HG02884 (cell line): ENCODE results near the gene ICAM4.
A peak's percentile ranks its signal among the peaks of the same experiment; 100 is the strongest.
"Not testable (repeated sequence)": the region's sequence is repeated elsewhere in the genome, so short reads cannot be mapped to it uniquely, and the experiment has no call there.

ENCODE experiments used
- ATAC-seq: cut with Tn5 transposase; IDR thresholded peaks from one replicate; pipeline ENCODE4 v1.9.1; 2021; ENCODE audit warnings: mild to moderate bottlenecking, moderate library complexity; ENCODE audit not compliant: unreplicated experiment

ICAM4 gene, protein sequence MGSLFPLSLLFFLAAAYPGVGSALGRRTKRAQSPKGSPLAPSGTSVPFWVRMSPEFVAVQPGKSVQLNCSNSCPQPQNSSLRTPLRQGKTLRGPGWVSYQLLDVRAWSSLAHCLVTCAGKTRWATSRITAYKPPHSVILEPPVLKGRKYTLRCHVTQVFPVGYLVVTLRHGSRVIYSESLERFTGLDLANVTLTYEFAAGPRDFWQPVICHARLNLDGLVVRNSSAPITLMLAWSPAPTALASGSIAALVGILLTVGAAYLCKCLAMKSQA

DNA sequence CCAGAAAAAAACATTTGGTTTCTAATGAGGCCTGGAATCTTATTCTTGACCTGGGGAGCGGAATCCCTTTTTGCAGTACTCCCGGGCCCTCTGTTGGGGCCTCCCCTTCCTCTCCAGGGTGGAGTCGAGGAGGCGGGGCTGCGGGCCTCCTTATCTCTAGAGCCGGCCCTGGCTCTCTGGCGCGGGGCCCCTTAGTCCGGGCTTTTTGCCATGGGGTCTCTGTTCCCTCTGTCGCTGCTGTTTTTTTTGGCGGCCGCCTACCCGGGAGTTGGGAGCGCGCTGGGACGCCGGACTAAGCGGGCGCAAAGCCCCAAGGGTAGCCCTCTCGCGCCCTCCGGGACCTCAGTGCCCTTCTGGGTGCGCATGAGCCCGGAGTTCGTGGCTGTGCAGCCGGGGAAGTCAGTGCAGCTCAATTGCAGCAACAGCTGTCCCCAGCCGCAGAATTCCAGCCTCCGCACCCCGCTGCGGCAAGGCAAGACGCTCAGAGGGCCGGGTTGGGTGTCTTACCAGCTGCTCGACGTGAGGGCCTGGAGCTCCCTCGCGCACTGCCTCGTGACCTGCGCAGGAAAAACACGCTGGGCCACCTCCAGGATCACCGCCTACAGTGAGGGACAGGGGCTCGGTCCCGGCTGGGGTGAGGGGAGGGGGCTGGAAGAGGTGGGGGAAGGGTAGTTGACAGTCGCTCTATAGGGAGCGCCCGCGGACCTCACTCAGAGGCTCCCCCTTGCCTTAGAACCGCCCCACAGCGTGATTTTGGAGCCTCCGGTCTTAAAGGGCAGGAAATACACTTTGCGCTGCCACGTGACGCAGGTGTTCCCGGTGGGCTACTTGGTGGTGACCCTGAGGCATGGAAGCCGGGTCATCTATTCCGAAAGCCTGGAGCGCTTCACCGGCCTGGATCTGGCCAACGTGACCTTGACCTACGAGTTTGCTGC is at the start of gene ICAM4:
Gene ICAM4, plus strand, starts transcription at position 153 of the 935 bp plus-strand sequence. Its CDS starts 58 bp downstream, at position 211.
- no peak for ATAC-seq

DNA sequence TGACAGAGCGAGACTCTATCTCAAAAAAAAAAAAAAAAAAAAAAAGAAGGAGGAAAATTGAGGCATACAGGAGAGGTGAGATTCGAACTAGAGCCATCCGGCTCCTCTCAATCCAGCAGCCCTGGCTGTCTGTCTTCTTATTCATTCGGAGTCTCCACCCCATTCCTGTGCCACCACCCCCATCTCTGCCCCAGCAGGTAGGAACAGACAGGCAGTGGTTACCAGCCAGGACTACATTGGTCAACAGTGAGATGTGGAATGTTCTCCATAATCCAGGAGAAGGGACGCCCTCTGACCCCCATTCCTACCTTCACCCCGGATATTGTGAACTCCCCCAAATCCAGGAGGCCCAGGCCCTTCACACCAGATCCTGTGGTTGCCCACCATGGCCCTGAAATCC is 49.1 kb upstream of the ICAM4 start:
- no peak for ATAC-seq

DNA sequence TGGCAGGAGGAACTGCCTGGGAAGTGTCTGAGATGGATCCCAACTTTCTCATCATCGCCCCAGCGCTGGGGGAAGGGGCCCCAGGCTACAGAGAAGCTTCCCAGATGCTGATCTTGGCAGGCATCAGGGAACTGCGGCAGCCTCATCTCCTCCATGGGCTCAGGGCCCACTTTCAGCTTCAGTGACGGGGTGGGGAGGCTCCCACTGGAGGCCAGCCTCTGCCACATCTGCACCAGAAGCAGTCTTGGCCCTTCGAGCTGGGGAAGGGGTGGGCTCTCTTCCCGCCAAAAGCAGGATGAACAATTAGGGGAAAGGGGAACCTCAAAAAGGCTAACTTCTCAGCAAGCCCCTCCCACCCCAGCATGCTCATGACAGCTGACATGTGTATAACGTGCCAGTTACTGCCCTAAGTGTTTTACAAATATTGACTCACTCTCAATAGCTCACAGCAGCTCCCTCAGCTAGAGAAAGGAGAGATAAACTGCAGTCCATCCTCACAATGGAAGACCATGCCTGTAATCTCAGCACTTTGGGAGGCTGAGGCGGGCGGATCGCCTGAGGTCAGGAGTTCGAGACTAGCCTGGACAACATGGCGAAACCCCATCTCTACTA is 48.5 kb upstream of the ICAM4 start:
- no peak for ATAC-seq

DNA sequence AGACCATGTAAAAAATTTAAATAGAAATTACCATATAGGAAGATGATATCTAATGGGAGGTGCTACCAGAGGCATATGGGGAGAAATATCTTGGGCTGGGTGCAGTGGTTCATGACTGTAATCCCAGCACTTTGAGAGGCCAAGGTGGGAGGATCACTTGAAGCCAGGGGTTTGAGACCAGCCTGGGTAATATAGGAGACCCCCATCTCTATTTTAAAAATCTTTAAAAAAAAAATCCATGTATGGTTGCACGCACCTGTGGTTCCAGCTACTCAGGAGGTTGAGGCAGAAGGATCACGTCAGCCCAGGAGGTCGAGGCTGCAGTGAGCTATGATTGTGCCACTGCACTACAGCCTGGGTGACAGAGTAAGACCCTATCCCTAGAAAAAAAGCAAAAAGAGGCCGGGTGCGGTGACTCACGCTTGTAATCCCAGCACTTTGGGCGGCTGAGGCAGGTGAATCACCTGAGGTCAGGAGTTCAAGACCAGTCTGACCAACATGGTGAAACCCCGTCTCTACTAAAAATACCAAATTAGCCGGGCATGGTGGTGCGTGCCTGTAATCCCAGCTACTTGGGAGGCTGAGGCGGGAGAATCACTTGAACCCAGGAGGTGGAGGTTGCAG is 44.8 kb upstream of the ICAM4 start:
- ATAC-seq = not testable (repeated sequence)

DNA sequence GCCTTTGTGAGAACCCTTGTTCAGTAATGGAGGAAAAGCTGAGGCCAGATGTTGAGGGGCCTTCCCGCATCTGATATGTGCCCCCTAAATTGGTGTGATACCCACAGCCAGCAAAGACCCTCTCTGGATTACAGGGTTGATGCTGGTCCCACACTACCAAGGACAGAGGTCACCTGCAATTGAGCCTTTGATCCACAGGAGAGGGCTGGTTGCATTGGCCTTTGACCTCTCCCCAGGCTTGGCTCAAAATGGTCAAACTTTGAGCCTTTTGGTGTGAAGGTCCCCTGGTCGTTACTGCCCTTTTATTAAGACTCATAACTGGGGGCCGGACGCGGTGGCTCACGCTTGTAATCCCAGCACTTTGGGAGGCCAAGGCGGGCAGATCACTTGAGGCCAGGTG is 43.1 kb upstream of the ICAM4 start:
- ATAC-seq = no peak

DNA sequence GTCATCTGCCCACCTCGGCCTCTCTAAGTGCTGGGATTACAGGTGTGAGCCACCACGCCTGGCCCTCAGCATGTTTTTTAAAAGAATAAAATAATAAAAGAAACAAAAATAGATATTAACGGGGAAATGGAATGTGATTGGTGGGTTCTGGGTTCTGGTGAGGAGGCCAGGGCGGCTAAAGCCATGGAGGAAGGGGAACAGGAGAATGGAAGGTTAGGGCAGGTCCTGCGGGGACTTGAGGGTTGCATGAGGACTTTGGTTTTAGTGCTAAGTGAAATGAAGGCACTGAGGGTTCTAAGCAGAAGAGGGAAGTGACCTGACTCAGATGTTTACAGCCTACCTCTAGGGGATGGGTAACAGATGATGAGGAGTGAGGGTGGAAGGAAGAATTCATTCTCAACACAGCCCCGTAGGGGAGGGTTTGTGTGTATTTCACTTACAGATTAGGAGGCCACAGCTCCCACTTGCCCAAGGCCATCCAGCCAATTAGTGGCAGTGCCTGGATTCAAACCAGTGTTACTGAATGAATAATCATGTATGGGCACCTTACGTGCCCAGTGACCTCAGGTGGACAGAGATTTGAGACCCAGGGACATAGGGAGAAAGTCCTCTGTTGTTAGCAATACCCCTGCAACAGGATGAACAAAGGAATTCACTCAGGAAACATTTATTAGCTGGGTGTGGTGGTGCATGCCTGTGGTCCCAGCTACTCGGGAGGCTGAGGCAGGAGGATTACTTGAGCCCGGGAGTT is 41.4 kb upstream of the ICAM4 start:
- no peak for ATAC-seq

DNA sequence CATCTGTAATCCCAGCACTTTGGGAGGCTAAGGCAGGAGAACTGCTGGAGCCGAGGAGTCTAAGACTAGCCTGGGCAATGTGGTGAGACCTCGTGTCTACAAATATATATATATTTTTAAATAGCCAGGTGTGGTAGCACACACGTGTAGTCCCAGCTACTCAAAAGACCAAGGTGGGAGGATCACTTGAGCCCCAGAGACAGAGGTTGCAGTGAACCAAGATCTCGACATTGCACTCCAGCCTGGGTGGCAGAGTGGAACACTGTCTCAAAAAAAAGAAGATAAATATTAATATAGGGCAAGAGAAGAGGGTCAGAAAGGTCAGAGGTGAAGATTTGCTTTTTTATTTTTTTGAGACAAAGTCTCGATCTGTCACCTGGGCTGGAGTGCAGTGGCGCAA is 40.2 kb upstream of the ICAM4 start:
- ATAC-seq = no peak

DNA sequence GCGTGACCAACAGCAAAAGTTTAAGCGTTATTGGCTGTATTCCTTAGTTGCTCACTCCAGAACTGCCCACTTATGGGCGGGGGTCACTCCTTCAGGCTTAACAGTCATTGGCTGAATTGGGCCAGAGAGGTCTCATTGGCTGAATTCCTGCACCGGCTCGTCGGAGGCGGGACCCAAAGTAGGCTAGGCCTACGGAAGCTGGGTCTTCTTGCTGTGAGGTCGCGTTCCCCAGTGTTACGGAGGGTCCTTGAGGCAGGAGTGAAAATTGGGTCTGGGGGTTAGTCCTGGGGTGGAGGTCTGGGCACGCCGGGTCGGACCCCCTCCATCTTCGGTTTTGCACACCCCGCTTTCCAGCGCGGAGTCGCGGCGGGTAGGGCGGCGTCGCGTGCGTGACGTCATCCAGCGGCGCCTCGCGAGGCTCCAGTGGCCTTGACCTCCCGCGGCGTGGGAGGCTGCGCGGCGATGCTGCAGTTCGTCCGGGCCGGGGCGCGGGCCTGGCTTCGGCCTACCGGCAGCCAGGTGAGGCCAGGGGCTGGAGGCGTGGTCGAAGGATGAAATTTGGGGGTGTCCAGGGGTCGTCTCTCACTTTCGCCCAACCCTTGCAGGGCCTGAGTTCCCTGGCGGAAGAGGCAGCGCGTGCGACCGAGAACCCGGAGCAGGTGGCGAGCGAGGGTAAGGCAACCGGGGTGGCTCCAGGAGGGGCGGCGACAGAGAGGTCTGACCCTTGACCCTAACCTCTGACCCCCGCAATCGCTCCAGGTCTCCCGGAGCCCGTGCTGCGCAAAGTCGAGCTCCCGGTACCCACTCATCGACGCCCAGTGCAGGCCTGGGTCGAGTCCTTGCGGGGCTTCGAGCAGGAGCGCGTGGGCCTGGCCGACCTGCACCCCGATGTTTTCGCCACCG is 34.7 kb upstream of the ICAM4 start, which contains the start of gene MRPL4:
Gene MRPL4, plus strand, starts transcription at position 423 of the 903 bp plus-strand sequence. Its CDS starts 40 bp downstream, at position 463.
- ATAC-seq = peak; percentile 76

DNA sequence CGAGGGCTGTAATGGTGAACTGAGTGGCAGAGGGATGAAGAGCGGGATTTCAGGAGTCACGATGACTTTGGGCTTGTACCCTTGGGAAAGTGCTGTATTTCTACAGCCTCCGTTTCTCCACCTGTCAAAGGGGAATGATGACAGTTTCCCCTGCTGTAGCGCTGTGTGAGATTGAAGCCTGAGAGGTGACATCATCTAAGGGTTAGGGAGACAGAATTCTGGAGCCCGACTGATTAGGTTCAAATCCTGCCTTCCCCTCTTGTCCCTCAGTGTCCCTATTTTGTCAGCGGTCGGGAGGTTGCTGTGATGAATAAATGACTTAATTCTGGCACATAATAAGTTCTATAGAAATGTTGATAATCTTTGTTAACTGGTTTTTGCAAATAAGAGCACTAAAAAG is 34.0 kb upstream of the ICAM4 start:
- ATAC-seq = no peak

DNA sequence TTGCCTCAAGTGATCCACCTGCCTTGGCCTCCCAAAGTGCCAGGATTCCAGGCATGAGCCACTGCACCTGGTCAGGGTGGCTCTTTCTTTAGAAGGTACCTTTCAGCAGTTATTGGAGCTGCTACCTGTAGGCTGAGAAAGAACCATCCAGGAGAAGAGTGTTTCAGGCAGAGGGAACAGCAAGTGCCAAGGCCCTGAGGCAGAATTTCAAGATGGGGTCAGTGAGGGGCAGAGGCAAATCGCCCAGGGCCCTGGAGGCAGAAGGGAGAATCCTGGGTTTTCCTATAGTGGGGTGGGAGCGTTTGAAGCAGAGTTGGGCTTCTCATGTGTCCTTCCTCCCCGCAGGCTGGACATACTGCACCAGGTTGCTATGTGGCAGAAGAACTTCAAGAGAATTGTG is 32.5 kb upstream of the ICAM4 start:
- ATAC-seq = no peak

DNA sequence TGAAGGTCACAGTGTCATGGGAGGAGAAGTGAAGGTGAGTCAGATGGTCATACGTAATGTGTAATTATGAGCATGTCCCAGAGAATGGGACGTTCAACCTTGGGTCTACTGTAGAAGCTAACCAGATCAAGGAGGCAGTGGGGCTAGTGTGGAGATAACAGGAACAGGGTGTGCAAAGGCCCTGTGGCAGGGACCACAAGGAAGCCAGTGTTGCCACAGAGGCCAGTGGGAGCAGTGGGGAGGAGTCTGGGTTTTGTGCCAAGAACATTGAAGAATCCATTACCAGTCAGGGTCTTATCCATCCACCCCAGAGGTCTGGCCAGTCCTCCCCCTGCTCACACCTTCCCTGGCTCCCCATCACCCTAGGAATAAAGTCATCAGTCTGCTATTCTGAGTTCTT is 31.4 kb upstream of the ICAM4 start:
- no peak for ATAC-seq

DNA sequence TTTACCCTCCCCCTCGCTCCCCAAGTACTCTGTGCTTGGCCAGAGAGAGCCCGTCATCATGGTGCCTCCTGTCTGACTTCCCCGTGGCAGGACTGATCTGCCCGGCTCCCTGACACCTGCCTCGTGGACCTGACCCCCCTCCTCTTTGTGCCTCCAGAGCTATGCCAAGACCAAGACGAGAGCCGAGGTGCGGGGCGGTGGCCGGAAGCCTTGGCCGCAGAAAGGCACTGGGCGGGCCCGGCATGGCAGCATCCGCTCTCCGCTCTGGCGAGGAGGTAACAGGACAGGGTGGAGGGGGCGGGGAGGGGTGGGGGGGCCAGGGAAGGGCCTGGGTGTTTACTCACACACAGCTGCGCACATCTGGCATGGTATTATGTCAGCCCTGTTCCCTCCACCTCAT is 30.2 kb upstream of the ICAM4 start:
- no peak for ATAC-seq

DNA sequence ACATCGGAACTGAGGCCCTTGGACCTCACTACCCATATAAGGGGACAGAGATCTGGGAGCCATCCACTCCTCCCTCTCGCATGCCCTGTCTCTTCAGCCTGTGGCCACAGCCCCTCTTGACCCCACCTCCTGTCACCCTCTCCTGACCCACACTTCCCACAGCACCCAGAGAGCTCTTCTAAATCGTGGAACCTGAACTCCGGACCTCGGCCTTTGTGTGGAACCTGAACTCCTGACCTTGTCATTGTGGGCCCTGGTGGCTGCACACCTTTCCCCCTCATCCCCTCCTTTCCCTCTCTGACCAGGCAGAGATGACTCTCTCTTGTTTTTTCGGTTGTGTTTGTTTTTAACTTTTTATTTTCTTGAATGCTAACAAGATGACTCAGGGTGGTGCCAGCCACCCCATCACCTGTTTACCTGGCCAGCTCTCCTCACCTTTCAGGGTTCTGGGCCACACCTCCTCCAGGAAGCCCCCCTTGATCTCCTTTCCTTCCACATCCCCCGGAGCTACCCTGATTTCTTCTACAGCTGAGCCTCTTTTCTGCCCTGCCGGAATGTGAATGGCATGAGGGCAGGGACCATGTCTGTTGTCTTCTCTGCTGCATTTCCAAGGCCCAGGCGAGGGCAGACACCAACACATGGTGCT is 29.7 kb upstream of the ICAM4 start:
- no peak for ATAC-seq

DNA sequence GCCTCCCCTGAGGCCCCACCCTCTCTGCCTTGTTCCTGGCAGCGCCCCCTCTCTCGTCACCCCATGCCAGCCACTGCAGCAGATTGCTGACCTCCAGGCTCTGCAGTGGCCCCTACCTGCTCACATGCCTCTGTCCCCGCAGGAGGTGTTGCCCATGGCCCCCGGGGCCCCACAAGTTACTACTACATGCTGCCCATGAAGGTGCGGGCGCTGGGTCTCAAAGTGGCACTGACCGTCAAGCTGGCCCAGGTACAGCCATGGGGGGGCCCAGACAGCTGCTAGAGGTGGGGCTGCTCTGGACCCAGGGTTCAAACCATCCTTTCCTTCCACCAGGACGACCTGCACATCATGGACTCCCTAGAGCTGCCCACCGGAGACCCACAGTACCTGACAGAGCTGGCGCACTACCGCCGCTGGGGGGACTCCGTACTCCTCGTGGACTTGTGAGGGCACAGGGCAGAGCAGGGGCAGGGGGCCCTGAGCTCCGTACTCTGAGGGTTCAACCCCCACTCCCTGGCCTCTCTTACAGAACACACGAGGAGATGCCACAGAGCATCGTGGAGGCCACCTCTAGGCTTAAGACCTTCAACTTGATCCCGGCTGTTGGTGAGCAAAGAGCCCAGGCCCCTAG is 28.6 kb upstream of the ICAM4 start:
- ATAC-seq = no peak

DNA sequence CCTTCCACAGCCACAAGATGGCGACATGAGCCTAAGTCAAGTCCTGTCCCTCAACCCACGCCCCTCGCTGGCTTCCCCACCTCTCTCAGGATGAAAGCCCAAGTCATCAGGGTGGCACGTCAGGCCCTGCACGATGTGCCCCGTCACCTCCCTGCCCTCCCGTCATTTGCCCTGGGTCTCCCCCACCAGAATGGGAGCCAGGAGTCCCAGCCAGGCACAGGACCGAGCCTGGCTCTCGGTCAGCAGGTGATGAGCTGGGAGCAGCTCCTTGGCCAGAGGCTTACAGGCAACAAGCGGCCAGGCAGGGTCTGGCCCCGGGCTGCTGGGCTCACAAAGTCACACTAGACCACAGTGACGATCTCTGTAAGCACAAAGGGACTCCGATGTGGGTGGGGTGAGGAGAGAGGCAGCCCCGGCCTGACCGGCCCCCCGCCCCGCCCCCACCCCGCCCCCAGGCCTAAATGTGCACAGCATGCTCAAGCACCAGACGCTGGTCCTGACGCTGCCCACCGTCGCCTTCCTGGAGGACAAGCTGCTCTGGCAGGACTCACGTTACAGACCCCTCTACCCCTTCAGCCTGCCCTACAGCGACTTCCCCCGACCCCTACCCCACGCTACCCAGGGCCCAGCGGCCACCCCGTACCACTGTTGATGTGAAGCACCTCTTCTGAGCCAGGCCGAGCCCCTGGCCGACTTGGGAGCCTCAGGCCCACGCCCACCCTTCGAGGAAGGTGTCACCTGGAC is 27.4 kb upstream of the ICAM4 start:
- no peak for ATAC-seq

DNA sequence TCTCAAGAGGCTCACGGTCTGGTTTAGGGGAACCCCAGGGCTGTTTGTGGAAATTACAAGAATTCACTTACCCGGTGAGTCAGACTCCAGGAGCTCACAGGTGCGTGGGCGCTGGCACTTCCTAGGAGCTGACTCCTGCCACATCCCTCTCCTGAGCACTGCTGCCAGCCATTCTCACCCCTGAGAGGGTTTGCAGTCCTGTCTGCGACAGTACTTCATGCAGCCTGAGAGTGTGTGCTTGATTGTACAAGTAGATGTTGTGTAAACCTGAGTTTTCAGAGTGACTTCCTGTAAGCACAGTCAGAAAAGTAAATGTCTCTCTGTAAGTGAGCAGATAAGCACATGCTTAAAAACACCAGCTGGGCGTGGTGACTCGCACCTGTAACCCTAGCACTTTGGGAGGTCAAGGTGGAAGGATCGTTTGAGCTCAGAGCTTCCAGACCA is 26.6 kb upstream of the ICAM4 start:
- ATAC-seq = no peak

DNA sequence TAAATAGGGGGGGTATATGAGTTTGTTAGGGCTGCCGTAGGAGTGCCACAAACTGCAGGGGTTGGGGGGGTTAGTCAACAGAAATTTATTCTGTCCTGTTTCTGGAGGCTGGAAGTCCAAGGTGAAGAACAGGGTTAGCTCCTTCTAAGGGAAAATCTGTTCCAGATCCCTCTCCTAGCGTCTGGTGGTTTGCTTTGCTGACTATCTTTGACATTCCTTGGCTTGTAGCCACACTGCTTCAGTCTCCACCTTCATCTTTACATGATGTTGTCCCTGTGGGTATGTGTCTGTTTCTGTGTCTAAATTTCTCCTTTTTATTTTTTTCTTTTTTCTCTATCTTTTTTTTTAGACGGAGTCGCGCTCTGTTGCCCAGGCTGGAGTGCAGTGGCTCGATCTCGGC is 24.0 kb upstream of the ICAM4 start:
- ATAC-seq = no peak

DNA sequence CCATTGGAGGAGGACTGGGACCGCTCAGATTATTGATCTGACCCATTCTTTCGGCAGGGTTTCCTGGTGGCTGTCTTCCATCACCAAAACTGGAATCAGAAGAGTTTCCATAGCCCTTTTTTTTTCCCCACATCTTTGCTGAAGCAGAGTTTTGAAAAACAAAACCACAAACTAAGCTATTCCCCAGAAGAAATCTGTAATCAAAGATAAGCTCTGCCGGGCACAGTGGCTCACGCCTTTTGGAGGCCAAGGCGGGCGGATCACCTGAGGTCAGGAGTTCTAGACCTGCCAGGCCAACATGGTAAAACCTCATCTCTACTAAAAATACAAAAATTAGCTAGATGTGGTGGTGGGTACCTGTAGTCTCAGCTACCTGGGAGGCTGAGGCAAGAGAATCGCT is 20.0 kb upstream of the ICAM4 start:
- no peak for ATAC-seq
